G401.6 (cell line): ENCODE results near the gene SLC12A8.

Experiments
- FAIRE-seq: peaks from 2 replicates; lab custom pipeline; 2012; peaks lifted over from hg19 to GRCh38; lab: Jason Lieb, UNC

The SLC12A8 gene

DNA sequence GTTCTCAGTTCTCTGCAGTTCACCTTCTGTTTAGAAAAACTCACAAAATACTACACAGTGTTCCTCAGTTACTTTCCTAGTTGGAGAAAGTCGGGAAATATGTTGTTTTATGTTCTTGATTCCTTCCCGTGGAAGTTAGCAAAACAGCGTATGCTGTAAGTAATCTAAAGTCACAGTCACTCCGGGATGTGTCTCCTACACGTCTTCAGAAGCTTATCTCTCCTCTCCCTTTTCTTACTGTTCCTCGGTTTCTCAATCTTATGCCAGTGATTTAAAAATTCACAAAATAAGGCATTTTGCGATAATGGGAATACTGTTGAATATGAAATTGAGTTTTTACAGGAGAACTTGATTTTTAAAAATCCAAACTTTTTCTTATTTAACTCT is 158.5 kb downstream of the SLC12A8 start:
- FAIRE-seq, result no peak

DNA sequence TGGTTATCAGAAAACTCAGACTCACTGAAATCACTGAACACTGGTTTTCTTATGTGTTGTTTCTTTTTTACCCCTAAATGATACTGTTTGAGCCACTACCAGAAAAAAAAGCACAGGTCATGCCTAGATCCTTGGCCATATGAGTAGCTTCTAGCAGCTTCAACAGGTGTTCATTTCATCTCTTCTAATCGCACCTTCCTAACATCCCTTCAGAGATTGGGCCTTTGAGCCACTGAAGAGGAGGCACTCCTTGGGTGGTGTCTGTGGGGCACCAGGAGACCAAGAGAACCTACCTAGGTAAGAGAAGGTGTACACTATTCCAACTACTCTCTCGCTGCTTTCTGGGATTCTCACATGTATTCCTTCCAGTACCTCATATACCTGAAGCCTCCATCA is 159.2 kb downstream of the SLC12A8 start:
- FAIRE-seq, result no peak

DNA sequence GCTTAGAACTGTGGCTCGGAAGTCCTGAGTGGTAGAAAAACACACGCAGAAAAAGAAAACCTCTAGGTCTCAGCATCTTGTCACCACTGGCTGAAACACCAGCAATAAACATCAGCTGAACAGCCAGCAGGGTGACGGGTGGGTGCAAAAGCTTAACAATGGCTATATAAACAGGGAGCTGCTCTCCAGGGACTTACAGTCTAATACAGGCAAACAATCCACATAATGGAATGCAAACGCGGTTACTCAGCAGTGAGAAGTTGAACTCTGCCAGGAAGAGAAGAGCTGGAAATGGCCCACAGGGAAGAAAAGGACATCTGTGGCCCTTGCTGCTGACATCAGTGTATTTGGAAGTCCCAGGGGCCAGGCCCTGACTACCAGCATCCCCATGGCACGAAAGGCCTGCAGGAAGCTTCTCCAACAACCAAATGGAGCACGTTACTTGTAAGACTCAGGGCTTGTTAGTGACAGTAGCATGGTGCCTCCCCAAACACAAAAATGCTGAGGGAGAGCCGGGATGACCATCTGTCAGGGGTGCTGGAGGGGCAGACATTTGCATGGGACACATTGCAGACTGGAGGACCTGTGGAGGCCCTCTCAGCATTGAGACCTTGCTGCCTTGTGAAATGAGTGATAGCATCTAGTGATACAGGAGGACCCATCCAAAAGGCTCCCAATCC is 159.8 kb downstream of the SLC12A8 start:
- no peak for FAIRE-seq

DNA sequence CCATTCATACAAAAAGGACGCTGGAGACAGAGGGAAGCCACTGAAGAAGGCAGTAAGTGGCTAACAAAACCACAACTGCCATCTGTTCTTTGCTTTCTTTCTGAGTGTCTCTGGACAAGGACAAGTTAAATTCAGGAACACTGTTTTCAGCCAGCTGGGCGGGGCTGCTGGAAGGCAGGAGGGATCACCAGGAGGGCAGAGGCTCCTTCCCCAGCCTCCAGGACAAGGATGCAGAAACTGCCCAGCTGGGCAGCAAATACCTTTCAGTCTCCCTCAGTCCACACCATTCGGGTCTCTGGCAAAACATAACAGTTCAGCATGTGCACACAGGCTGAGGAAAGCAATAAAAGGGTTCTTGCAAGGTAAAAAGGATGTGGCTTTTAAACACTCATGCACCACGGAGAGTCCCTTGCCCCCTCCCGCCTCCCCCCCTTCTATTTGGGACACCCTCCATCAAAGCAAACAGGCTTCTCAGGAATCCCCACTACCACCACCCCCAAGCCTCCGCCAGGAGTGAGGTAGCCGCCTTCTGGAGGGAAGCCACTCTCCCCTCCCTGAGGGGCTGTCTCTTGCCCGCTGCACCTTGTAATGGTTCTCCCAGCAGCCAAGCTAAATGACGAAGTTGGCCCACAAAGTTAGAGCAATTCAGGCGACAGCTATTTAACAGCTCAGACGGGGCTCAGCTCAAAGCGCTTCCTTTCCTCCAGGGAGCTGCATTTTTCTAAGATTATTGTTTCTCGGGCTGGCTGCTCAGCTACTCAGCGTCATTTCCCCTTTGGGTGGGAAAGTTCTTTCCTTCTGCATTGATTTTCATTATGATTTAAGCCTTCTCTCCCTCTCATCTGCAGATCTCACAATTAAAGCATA is 160.6 kb downstream of the SLC12A8 start:
- no peak for FAIRE-seq

DNA sequence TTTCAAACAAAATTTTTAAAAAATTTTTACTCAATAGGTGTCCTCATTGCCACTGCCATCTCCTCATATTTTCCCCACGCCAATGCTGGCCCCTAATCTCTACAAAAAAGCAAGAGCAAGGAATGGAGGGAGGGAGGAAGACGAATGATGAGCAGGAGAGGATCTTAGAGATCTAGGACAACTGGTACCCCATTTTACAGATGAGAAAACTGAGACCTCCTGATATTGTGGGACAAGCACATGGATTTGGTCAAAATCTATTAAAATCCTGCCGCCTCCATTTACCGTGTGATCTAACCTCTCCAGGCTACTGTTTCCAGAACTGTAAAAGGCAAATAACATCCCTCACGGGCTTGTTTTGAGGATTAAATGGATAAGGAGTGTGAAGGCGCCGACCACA is 161.3 kb downstream of the SLC12A8 start:
- FAIRE-seq, result no peak

DNA sequence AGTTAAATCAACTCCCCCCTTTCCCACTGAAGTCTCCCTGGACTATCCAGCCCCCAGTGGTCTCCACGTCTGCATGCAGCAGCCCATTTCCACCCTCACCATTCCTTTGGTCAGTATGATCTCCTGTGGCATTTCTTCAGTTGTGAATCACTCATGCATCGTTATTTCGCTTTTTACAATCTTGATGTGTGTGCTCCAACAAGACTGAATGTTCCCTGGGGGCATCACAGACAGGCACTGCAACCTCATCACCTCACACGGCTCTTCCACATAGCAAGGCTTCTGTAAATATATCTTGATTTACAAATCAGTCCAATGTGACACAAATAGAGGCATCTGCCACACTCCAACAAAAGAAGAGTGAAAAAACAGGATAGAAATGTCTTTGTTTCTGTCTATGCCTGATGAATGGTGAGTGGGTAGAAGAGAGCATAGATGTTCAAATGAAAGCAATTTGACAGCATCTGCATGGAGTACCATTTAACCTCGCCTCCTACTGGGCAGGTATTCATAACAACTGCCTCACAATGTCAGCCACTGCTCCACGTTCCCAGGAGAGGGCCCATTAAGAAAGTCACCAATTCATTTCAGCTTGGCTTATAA is 162.0 kb downstream of the SLC12A8 start:
- FAIRE-seq, result no peak

DNA sequence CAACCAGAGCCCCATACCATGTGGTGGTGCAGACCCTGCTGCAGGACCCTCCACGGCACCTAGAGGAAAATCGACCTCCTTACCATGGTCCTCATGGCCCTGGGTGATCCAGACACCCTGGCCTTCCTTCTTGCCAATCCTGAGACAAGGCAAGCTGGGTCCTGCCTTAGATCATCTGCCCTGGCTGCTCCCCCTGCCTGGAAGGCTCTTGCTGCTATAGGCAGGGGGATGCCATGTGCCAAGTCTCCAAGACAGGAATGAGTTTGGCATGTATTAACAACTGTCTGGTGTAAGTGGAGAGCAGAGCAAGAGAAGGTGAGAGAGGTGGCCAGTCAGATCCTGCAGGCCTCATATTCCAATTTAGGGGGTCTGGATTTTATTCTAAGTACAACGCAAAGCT is 164.3 kb downstream of the SLC12A8 start:
- FAIRE-seq, result no peak

DNA sequence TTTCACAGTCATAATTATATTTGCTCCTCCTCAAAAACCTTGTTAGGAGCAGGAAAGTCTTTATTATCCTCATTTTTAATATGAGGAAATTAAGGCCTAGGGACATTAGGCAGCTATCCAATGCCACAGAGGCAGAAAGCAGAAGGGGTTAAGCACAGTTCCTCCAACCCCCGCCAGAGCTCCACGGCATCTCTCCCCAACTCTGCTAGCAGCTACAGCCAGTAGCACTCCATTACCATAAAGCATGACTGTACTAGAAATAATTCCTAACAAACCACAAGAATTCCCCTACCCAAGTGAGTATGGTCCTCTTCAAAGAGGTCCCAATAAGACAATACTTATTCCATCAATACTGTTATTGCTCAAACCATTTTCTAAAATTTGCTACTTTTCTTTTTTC is 166.6 kb downstream of the SLC12A8 start:
- FAIRE-seq, result no peak

DNA sequence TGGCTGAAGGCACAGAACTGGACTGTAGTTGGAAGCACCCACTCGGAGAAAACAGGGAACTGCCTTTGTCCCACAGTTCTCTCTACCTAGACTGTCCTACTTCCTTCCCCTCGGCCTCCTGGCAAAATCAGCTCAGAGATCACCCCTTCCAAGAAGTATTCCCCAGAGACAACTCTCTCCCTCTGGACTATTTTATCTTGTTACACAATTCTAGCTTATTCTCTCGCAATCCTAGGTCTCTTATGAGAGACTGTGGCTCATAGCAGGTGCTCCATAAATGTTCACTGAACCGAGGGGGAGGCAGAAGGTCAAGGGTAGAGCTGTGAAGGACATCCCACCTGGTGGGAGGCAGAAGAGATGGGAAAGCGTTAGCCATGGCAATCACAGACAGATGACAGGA is 167.4 kb downstream of the SLC12A8 start:
- FAIRE-seq, result no peak

DNA sequence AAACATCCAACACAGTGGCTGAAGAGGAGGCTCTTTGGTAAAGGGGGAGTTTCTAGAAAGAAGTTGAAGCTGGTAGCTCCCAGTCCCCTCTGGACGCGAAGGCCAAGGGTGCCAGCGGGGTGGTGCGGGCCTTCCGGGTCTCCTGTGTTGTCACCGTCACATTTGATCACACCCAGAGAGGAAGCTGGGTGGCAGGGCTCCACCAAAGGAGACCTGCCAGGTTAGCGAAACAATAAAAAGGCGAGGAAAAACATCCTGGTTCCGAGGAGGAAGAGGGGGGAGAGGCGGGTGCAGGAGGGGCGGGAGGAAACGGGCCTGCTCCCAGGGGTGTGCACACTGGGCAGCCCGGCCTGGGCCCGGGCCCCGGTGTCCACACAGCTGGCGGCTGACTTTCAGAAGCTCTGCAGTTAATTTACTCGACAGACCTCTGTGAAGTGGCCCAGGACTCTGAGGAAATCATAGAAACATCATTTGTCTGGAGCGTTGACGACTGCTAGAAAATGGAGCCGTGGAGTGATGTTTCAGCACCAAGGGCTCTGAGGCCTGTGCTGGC is 168.9 kb downstream of the SLC12A8 start:
- no peak for FAIRE-seq

DNA sequence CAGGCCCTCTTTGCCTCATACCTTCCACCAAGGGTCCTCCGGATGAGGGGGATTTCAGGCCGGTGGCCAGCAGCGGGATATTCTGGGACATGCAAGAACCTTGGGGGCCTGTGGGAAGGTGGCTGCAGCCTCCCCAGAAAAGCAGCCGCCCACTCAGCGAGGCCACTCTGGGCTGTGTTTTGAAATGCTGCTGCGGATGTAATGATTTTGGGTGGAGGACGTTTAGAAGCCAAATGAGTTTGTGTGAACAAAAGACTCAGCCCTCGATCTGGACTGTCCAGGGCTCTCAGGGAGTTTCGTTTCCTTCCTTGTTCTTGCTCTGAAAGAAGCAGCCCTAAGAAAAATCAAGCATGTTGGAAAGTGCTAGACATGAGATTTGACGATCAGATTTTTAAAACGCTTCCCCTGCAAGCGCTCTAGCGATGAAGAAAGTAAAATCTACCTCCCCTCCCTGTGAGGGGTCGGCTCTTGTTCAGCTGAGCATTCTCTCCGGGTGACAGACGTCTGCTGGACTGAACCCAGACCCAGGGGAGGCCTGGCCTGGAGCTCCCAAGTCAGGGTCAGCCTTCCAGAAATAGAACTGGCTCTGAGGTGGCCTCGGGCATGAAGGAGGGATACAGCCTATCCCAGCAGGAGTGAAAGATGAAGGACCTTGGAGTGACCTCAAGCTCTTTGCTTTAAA is 169.7 kb downstream of the SLC12A8 start:
- no peak for FAIRE-seq

DNA sequence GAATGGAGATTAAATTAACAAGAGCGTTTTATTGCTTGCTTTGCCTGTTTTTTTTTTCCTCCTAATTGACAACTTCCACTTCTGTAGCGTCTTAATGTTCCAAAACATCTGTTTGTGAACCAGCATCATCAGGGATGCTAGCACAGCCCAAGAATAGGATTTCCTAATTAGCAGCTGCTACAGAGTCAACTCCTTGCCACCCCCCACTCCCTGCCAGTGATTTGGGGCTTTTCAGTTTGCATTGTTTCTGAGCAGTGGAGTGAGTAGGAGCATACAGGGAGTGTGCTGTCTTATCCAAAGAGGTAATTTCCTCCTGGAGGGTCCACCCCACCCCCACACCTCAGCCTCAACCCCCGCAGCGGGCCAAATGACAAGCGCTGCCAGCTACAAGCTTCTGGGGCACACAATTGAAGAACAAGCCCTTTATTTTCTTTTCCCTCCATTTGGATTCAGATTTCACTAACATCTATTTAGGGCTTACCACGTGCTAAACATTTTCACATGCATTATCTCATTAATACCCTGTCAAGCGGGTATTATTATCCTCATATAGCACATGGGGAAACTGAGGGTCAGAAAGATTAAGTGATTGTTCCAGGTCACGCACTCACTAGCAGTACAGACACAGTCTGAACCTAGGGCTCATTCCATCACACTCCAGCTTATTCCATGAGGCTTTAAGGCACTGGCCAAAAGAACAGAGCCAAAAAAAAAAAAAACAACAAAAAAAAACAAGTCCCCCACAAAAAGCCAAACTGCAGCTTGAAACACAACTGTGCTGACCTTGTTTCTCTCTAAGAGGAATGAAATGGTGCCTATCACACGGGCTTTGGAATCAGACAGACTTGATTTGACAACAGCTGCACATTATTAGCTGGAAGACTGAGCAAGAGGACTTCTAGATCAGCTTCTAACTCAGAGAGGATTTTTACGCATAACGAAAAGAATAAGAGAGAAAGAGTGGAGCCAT is 173.1 kb downstream of the SLC12A8 start:
- no peak for FAIRE-seq

DNA sequence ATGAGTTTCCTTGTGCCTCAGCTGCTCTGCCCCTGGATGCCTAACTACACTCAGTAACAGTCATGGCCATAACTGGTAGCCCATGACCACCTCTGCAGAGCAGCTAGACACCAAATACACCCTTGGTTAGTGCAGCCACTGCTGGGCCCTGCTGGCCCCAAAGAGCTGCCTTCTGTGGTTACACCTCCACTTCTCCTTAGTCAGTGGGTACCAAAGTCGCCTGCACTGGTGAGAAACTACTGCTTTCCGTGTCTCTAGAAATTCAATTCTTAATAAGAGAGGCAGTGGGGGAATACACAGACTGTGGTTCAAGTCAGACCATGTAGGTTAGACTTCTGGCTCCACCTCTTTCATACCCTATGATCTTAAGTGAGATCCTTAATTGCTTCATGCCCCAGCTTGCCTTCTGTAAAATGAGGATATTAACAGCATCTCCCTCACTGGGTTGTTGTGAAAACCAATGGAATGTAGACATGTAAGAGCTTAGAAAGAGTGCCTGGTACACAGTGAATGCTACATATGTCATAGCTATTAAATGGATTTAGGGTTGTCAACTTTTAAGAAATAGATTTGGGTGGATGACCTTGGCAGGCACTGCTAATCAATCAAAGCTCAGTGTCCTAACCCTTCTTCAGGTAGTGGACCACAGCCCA is 174.9 kb downstream of the SLC12A8 start:
- no peak for FAIRE-seq

DNA sequence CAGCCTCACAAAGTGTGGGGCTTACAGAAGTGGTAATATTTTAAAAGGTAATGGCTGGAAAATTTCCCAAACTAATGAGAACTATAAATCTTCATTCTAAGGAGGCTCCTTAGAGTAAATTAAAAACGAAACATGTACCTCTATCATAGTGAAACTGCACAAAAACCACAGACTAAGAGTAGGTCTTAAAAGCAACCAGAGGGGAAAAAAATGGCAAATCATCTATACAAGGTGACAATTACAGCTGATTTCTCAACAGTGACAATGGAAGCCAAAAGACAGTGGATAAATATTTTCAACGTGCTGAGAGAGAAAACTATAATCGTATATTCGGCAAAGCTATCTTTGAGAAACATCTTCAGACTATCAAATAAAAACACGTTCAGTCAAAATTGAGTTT is 177.3 kb downstream of the SLC12A8 start:
- FAIRE-seq, result no peak

DNA sequence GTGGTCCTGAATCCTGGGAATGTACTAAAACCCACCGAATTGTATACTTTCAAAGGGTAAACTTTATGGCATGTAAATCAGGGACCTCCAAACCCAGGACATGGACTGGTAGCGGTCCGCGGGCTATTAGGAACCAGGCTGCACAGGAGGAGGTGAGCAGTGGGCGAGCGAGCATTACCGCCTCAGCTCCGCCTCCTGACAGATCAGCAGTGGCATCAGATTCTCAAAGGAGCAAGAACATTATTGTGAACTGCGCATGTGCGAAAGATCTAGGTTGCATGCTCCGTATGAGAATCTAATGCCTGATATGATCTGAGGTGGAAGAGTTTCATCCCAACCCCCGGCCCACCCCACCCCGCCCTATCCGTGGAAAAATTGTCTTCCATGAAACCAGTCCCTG is 178.9 kb downstream of the SLC12A8 start:
- FAIRE-seq, result no peak

DNA sequence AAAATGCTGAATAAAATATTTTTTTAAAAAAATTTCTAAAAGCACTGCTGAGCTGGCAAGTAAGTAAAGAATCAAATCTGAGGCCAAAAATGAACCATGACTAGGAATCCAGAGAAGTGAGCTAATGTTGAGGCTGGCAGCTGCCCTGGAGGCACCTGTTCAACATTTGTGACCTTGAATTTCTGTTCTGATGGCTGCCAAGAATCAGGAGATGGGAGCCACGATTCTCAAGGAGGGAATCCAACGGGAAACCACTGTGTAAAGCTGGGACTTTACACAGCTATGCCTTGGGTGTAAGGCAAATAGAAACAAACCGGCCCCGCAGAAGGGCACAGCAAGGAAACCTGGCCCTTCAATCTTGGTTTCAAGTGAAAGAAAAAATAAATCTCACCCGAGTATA is 179.4 kb downstream of the SLC12A8 start:
- FAIRE-seq, result no peak

DNA sequence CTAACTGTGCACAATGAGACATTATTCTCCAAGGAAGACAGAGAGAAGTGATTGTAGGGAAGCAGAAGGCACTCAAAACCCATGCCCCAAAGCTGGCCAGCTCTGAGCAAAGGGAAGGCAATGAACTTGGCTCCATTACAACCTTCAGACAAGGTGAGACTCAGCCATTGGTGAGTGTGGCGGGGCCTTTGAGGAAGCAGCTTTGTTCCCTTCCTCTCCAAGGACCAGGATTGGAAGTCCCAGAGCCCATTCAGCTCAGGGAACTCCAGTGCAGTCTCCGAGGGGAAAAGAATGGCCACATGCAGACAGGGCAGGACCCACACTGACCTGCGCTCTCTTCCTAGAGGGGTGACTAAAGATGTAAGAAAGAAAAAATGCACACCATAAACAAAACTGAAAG is 179.9 kb downstream of the SLC12A8 start:
- no peak for FAIRE-seq
